Measurements from ENCODE around the gene POLR1D. TPM values are rescaled to one million over a fixed set of nuclear protein-coding genes. Genes with fewer than 3 reads are reported as not detected.

Gene POLR1D
- total RNA-seq, 2 donors from 2014 or later, result 56.0 to 178 TPM

- TF ChIP-seq, protein P1, sequence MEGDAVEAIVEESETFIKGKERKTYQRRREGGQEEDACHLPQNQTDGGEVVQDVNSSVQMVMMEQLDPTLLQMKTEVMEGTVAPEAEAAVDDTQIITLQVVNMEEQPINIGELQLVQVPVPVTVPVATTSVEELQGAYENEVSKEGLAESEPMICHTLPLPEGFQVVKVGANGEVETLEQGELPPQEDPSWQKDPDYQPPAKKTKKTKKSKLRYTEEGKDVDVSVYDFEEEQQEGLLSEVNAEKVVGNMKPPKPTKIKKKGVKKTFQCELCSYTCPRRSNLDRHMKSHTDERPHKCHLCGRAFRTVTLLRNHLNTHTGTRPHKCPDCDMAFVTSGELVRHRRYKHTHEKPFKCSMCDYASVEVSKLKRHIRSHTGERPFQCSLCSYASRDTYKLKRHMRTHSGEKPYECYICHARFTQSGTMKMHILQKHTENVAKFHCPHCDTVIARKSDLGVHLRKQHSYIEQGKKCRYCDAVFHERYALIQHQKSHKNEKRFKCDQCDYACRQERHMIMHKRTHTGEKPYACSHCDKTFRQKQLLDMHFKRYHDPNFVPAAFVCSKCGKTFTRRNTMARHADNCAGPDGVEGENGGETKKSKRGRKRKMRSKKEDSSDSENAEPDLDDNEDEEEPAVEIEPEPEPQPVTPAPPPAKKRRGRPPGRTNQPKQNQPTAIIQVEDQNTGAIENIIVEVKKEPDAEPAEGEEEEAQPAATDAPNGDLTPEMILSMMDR (IDR thresholded peaks at IDR 0.05), result no peak
- no peak for TF ChIP-seq POLR2A (IDR thresholded peaks at IDR 0.05)
- Histone ChIP-seq H3K9me3 (no peaks in the 10 kb centered on the region), H3K4me3 (no peak overlapping the region), H3K27ac (no peak overlapping the region), H3K27me3 (no peaks in the 10 kb centered on the region), H3K4me1 (peaks cover 14% of the 10 kb centered on the region), H3K36me3 (replicated peaks in 1 of 2; ENCODE audit: insufficient read depth in 1 of 2, low read depth in 2 of 2) (no peaks in the 10 kb centered on the region)
- 93 to 98% methylated on average over 6 of the region's 6 CpGs for WGBS, 2 donors
- DNase-seq (no peak), ATAC-seq (no peak)
- intact Hi-C loops (cut with DNase I), result no loop called here
Measured at GRCh38 chr13:27578121-27579030, 43.3 kb upstream of the POLR1D start.

- H3K36me3 ChIP-seq (replicated peaks in 1 of 2; ENCODE audit: insufficient read depth in 1 of 2, low read depth in 2 of 2), result no peaks in the 10 kb centered on the region
- ATAC-seq (no peak), DNase-seq (no peak)
- intact Hi-C loops (cut with DNase I), result no loop called here
- TF ChIP-seq, protein P1 (IDR thresholded peaks at IDR 0.05), result no peak
- TF ChIP-seq POLR2A (IDR thresholded peaks at IDR 0.05), result no peak
- 37 to 49% methylated on average over 4 of the region's 4 CpGs for WGBS, 2 donors
- H3K9me3 ChIP-seq, result no peaks in the 10 kb centered on the region
- no peak overlapping the region for H3K27ac ChIP-seq
- no peaks in the 10 kb centered on the region for H3K27me3 ChIP-seq
- H3K4me3 ChIP-seq, result no peak overlapping the region
- peaks cover 36% of the 10 kb centered on the region for H3K4me1 ChIP-seq
Measured at GRCh38 chr13:27583645-27584044, 38.0 kb upstream of the POLR1D start.

GRCh38 chr13:27587095-27587746 is 34.5 kb upstream of the POLR1D start:
- Histone ChIP-seq H3K4me3 (no peak overlapping the region), H3K9me3 (no peaks in the 10 kb centered on the region), H3K36me3 (replicated peaks in 1 of 2; ENCODE audit: insufficient read depth in 1 of 2, low read depth in 2 of 2) (no peaks in the 10 kb centered on the region), H3K27ac (no peak overlapping the region), H3K27me3 (no peaks in the 10 kb centered on the region), H3K4me1 (peaks cover 47% of the 10 kb centered on the region)
- TF ChIP-seq, protein P1 (IDR thresholded peaks at IDR 0.05), result no peak
- no peak for TF ChIP-seq POLR2A (IDR thresholded peaks at IDR 0.05)
- ATAC-seq (no peak), DNase-seq (no peak)
- intact Hi-C loops (cut with DNase I), result no loop called here
- 72 to 82% methylated on average over 5 of the region's 5 CpGs for WGBS, 2 donors

- TF ChIP-seq POLR2A (IDR thresholded peaks at IDR 0.05), result no peak
- TF ChIP-seq, protein P1 (IDR thresholded peaks at IDR 0.05), result no peak
- intact Hi-C loops (cut with DNase I), result no loop called here
- Histone ChIP-seq H3K4me1 (peaks cover 54% of the 10 kb centered on the region), H3K9me3 (no peaks in the 10 kb centered on the region), H3K27me3 (no peaks in the 10 kb centered on the region), H3K4me3 (no peak overlapping the region), H3K27ac (no peak overlapping the region), H3K36me3 (replicated peaks in 1 of 2; ENCODE audit: insufficient read depth in 1 of 2, low read depth in 2 of 2) (no peaks in the 10 kb centered on the region)
- ATAC-seq (no peak), DNase-seq (no peak)
- WGBS, 2 donors, result 87 to 90% methylated on average over 1 of the region's 1 CpG
Measured at GRCh38 chr13:27588405-27588804, 33.3 kb upstream of the POLR1D start.
